GM21360 (cell line): ENCODE results near the gene BDKRB2.
"Not testable (repeated sequence)": the region's sequence is repeated elsewhere in the genome, so short reads cannot be mapped to it uniquely, and the experiment has no call there.

ENCODE experiments used
- ATAC-seq: cut with Tn5 transposase; IDR thresholded peaks from one replicate; pipeline ENCODE4 v1.9.1; 2021; ENCODE audit warnings: mild to moderate bottlenecking, moderate library complexity; ENCODE audit not compliant: unreplicated experiment

Gene BDKRB2

DNA sequence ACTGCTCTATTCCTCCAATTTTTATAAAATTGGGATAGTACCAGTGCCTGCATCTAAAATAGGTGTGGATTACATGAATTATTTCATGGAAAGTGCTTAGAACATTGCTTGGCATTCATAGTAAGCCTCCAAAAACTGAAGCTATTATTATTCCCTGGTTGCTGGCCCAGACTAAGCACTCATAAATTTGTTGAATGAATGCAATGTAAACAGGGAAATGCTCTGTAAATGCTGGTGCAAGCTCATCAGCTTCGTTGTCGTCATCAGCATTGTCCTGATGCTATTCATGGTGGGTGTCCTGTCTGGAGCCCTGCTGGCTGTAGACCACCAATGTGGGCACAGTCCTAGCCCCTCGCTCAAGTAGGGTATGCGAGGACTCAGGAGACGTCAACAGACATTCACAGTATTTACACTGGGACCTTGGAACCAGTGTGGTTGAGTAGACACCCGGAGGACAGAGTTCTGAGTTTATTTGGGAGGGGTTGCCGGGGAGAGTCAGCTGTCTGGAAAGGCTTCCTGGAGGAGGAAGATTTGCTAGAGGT, 16.5 kb downstream of the BDKRB2 start:
- ATAC-seq = no peak

DNA sequence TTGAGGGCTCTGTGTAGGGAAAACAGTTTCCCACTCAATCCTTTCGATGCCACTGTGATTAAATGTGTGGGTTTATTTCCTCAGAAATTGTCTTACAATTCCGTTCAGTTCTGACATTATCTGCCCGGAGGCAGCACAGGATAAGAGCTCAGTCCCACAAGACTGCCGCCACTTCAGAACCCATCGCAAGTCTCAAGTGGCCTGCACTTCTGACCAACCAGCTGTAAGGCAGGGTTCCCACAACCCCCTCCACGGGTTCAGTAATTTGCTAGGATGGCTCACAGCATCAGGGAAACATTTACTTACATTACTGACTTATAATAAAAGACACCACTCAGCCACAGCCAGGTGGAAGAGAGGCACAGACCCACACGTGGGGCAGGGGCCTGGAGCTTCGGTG, 17.2 kb downstream of the BDKRB2 start:
- no peak for ATAC-seq

DNA sequence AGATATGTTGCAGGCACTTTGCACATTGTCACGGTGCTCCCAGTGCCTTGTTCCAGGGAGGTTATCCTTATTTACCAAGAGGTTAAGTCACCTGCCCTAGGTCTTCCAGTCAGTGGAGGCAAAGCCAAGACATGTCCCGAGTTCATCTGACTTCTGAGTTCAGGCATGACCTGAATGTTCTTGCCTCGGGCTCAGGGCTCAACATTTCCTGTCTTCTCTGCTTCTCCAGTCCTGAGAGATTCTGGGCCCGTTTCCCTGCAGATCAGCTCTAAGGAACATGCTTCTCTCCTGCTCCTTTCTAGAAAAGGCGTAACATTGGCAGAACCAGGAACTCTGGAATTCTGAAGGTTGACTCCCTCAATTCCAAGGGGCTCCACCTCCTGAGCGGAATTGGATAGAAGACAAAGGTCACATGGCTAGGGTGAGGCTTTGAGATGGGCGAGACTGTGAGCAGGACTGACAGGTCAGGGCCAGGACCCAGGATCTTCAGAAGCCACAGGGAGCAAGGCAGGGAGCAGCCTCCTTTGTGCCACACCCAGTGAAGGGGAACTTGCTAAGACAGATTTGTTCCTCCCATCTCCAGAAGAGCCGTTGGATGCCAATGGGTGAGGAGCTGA, 19.9 kb downstream of the BDKRB2 start:
- no peak for ATAC-seq

DNA sequence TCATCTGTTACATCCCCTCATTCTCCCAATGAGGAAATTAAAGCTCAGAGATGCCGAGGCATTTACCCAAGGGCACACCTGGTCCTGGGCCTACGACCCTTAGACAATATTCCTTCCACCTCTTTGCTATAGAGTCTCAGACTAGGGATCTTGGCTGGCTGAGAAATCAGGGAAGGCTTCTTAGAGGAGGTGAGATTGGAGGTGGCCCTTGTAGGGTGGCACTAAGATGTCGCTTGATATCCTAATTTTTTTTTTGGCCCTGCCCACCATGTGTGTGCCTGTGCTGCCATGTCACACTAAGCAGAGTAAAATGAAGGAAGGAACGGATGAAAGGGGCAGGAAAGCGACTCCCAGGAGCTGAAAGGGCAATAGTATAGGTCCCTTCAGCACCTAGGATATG, 20.6 kb downstream of the BDKRB2 start:
- no peak for ATAC-seq

DNA sequence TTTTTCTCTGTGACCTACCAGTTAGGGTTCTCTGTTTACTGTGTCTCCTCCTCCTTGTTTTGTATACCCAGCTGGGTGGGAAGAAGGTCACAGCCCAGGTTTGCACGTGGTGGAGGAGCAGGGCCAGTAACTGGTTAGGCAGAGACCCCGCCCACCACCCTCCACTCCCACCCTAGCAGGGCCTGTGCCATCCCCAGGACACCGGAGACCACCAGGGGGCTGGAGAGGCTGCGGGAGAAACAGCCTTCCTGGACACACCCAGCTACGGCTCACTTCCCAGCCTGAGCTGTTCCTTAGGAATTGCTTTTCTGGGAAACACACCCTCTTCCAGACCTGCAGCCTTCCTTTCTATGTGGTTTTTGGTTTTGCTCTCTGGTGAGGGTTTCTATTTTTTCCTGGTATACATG, 21.1 kb downstream of the BDKRB2 start:
- ATAC-seq = no peak

DNA sequence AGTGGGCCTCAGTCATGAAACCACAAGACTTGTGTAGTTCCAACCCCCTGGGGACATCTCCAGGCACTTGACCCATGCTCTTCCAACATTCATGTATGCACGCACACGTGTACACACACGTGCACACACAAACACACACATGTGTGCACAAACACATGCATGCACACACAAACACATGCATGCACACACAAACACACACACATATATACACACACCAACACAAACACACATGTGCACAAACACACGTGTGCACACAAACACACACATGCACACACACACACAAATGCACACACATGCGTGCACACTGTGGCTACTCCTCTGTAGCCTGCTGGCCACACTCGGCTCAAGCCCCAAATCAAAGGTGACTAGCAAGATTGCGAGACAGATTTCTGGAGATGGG, 22.8 kb downstream of the BDKRB2 start:
- ATAC-seq = no peak

DNA sequence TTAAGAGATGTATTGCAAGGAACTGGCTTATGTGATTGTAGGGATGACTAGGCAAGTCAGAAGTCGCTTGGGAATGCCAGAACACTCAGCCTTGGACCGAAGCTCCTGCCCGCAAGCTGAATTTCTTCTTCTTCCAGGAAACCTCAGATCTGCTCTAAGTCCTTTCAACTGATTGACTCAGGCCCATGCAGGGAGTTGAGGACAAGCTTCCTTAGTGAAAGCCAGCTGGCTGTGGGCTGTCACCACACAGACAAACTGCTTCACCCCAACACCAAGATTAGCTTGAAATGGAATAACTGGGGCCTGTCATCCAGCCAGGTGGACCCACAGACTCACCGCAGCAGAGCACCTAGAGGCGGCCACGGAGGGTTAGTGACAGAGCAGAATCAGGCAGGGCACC, 24.7 kb downstream of the BDKRB2 start:
- no peak for ATAC-seq

DNA sequence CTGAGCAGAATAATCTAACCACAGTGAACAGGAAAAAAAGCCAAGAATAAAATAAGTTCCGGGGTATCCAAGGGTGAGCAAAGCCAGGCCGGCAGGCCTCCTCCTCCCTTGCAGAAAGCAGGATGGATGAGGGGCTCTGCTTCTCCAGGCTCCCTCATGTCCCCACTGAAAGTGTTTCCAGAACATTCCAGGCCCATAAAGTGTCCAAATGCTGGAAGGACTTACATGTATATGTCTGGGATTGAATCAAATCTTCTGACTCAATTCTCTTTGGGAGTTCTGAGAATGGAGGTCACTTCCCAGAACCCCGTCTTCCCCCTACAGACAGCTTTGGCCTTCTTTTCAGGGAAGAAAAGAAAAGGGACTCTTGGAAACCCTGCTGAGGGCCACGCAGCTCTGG, 26.4 kb downstream of the BDKRB2 start:
- ATAC-seq = no peak

DNA sequence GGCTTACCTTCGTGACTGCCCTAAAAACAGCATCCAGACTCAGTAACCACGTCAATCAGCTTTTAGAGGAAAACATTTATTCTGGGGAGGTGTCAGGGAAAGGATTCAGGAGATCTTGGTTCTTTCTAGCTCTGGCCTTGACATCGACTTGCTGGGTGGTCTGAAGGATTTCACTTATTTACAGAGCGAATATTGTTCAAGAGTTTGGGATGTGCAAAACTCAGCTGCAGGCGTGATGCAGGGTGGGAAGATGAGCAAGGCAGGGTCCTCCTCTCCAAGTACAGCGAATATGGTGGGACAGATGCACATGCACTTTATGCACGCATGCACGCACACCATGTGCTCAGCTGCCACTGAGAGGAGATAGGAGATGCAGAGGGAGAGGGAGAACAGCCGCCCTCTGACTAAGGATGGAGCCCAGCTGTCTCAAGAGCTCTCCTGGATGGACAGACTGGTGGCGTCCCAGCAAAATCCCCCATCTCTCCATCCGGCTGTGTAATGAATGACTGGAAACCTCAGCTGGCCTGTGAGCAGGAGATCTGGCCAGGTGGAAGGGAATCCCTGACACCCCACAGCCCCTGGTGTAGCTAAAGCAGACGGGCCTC, 27.0 kb downstream of the BDKRB2 start:
- no peak for ATAC-seq

DNA sequence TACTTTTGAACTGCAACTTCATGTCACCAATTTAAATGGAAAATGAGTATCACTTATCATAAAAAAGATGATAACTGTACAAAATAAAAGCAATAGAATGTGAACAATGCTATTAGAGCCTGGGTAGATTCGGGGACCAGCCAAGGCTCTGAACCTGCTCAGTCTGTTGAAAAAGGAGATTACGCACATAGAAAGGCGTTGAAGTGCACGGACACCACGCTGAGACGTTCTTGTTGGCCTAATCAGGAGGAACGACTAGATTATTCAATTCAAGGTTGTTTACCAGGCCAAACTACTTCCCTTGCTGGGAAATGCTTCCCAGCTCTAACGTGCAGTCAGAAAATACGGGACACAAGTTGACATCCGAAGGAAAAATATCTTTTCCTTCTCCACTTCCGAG, 27.9 kb downstream of the BDKRB2 start:
- ATAC-seq = no peak

DNA sequence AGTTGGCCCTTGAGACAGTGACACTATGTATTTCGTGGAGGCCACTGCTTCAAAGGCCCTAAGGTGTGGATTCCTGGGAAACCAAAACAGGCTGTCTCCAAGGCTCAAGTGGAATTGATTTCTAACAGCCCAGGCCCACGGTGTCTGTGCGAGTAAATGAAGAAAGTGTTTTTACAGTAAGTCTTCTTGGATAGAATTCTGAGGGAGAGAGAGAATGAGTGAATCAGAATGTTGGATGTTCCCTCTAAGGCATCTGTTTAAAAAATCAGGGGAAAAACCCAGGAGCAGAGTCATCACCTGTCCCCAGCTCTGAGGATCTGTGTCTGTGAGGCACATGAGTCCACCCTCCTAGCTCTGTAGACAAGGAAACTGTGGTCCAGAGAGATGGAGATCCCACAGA, 29.0 kb downstream of the BDKRB2 start:
- no peak for ATAC-seq

DNA sequence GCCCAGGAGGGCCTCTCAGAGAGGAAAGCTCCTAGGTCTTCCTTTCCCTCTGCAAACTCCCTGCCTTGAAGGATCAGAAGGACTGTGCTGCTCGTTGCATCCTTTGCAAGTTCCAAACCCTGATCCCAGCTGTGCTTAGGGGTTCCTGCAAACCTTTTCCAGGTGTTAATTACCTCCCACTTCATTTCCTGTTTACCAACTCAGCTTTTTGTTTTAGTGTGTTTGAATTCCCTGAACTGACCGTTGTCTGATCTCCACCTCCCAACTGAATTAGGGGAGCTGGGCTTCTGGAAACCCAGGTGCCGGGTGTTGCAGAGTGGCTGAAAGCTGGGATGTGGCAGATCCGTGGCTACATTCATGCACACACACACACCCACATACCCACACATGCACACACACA, 30.8 kb downstream of the BDKRB2 start:
- ATAC-seq = no peak

DNA sequence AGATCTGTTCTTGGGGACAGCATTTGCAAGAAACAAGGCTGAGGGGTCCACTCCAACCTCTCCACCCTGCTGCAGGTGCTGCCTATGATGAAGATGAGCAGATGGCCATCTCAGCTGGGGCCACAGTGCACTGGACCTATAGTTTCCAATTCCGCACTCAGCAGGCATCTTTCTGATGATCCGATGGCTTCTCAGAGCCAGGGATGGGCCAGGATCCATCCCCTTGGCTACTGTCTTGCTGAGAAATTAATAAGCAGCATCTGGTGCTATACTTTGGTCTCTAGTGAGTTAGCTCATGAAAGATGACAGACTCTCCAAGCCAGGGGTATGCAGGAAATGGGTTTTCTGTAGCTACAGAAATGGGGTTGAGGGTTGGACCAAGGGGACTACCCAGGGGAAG, 33.0 kb downstream of the BDKRB2 start:
- no peak for ATAC-seq

DNA sequence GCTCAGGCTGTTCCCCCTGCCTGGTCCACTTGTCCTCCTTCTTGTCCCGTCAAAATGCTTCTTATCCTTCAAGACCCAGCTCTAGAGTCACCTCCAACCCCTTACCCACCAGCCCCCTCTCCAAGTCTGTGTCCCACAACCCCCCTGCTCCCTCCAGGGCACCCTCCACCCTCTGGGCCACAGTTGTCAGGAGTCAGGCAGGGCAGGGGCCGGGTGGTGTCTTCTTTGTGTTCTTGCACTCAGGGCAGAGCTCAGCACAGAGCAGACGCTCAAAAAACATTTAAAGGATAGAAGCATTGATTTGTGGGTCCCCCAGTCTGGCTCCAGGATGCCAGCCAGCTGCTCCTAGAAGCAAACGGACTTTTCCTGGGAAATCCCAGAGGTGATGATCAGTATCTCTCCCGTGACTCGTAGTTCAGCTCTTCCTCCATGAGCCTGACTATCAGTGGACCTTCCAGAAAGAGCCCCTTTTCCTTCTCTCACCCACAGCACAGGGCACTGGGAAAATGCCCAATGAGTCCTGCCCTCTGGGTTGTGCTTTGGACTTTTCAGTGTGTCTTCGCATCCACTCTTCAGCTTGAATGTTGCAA, 34.1 kb downstream of the BDKRB2 start:
- ATAC-seq = no peak

DNA sequence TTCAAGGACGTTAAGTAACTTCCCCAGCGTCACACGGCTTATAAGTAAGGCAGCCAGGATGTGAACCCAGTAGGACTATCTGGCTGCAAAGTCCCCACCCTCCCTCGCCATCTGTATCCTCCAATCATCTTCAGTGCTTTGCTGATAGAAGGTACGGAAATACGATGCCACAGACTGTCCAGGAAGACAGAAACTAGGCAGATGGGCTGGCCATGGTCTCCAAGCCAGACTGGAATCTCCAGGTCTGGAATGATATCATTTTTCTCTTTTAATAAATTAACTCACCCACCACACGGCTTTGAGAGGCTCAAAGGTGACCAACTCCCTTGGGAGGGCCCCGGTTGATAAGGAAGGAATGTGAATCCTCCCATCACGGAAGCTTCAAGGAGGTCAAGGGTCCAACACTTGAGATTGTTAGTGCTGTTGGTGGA, 35.1 kb downstream of the BDKRB2 start:
- no peak for ATAC-seq

DNA sequence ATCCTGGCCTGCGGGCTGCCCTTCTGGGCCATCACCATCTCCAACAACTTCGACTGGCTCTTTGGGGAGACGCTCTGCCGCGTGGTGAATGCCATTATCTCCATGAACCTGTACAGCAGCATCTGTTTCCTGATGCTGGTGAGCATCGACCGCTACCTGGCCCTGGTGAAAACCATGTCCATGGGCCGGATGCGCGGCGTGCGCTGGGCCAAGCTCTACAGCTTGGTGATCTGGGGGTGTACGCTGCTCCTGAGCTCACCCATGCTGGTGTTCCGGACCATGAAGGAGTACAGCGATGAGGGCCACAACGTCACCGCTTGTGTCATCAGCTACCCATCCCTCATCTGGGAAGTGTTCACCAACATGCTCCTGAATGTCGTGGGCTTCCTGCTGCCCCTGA, 36.0 kb downstream of the BDKRB2 start:
- ATAC-seq = no peak

DNA sequence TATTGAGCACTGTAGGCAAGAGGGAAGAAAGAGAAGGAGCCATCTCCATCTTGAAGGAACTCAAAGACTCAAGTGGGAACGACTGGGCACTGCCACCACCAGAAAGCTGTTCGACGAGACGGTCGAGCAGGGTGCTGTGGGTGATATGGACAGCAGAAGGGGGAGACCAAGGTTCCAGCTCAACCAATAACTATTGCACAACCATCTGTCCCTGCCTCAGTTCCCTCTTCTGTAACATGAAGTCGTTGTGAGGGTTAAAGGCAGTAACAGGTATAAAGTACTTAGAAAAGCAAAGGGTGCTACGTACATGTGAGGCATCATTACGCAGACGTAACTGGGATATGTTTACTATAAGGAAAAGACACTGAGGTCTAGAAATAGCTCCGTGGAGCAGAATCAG, 37.5 kb downstream of the BDKRB2 start:
- no peak for ATAC-seq

DNA sequence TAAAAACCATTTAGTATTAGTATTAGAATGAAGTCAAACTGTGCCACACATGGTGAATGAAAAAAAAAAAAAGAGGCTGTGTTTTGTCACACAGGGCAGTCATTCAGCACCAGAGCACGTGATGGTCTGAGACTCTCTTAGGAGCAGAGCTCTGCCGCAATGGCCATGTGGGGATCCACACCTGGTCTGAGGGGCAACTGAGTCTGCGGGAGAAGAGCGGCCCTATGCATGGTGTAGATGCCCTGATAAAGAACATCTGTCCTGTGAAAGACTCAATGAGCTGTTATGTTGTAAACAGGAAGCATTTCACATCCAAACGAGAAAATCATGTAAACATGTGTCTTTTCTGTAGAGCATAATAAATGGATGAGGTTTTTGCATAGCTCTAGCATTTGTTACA, 39.1 kb downstream of the BDKRB2 start:
- no peak for ATAC-seq

DNA sequence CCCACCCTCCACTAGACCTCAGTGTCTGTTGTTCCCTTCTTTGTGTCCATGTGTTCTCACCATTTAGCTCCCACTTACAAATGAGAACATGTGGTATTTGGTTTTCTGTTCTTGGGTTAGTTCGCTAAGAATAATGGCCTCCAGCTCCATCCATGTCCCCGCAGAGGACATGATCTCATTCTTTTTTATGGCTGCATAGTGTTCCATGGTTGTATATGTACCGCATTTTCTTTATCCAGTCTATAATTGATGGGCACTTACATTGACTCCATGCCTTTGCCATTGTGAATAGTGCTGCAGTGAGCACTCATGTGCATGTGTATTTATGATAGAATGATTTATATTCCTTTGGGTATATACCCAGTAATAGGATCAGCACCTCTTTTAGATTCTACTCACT, 40.4 kb downstream of the BDKRB2 start:
- not testable (repeated sequence) for ATAC-seq

DNA sequence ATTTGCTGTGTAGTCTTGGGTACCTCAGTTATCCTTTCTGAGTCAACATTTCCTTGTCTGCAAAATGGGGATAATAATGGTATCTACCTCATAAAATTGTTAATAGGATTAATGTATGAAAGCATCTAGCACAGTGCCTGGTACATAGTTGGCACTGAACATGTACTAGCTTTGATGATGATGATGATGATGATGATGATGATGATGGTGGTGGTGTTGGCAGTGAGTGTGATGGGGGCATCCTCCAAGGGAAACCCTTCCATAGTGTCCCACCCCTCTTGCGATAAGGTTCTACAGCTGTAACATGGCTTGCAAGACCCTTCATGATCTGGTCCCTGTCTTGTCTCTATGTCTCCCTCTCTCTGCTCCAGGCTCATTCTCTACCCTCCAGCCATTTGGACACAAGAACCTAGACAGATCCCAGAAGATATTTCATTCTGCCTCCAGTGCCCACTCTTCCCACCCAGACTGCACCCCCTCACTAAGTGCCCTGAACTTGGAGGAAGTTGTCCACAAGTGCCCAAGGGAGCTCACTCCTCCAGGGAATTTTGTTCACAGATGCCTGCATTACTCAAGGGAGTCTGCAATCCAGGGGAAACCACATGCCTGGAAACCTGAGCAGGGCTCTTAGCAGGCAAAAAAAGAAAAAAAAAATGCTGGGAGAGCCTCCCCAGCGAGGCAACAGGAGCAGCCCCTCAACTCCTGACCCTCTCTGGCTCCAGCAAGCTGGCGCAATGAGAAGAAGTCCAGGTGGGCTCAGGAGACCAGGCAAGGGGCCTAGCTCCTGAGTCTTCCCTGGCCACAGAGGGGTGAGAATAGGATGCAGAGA, 41.3 kb downstream of the BDKRB2 start:
- no peak for ATAC-seq

DNA sequence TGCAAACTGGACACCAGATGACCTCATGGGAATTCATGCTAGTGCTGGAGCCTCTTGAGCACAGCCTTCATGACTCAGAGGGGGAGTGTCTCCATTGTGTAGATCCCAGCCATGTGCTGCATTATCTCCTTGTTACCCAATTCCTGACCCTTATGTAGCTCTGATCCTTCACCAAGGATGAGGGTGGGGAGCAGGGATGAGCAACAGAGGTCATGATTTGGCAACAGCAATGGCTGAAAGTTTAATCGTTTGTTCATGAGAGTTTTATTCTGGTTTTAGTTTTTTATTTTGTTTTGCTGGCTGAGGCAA, 41.9 kb downstream of the BDKRB2 start:
- ATAC-seq = no peak

DNA sequence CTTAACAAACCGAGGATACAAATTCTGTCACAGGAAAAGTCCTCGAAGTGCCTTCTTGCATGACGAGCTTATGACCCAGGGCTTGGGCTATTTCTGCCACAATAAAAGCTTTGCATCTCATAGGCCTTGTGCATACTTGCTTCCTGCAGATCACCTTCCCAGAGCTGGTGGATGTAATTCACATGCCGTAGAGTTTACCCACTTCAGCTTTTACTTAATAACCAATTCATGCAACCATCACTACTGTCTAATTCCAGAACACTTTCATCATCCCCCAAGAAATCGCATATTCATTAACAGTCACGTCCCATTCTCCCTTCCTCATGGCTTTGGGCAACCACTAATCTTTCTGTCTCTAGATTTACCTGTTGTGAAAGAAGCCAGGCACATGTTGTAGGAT, 42.4 kb downstream of the BDKRB2 start:
- no peak for ATAC-seq
